Activated CD4-positive, alpha-beta T cell treated with anti-CD3 and anti-CD28 coated beads, Interleukin-2, Interleukin-6, amounts not matched to agents 100 ng/mL and 50 ng/mL, durations not matched to agents 16 hours and 8 hours (primary cell): ENCODE results near the gene EPB41L3.

Experiments
- DNase-seq: peaks from one replicate; pipeline ENCODE4 v3.0.0-alpha.2; 2020

EPB41L3 gene

DNA sequence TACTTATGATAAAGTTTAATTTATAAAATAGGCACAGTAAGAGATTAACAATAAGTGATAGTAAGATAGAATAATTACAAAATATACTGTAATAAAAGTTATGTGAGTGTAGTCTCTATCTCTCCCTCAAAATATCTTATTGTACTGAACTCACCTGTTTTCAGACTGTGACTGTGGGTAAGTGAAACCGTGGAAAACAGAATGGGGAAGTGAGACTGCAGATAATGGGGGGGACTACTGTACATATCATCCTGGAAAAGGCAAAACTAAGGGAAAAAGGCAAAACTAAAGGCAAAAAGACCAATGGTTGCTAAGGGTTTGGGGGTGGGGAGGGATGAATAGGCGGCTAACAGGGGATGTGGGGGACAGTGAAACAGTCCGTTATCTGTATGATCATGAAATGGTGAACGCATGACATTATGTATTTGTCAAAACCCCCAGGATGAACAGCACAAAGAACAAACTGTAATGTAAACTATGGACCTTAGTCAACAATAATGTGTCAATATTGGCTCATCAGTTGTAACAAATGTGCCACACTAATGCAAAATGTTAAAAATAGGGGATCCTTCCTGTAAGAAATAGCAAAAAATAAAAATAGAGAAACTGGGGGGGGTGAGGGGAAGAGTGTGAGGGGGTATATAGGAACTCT, 93.8 kb downstream of the EPB41L3 start:
- no peak for DNase-seq

DNA sequence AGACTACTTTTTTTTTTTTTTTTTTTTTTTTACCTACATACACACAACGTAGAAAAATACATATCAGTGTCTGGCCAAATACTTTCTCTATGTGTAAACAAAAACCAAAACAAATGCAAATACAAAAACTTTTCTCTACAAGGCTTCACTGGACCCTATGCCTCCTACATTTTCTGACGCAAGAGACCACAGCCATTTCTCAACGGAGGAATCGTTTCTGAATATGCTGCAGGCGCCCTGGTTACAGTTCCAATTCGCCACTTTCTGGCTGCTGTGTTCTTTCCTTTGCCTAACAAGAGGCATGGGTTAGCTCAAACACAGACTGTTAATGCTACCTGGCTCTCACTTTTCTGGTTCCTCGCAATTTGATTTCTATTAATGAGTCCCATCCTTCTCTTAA, 96.4 kb downstream of the EPB41L3 start:
- DNase-seq: no peak

- no peak for DNase-seq
Measured at GRCh38 chr18:5444847-5445246, 99.0 kb downstream of the EPB41L3 start.

GRCh38 chr18:5444269-5444668, 99.5 kb downstream of the EPB41L3 start:
- no peak for DNase-seq

DNA sequence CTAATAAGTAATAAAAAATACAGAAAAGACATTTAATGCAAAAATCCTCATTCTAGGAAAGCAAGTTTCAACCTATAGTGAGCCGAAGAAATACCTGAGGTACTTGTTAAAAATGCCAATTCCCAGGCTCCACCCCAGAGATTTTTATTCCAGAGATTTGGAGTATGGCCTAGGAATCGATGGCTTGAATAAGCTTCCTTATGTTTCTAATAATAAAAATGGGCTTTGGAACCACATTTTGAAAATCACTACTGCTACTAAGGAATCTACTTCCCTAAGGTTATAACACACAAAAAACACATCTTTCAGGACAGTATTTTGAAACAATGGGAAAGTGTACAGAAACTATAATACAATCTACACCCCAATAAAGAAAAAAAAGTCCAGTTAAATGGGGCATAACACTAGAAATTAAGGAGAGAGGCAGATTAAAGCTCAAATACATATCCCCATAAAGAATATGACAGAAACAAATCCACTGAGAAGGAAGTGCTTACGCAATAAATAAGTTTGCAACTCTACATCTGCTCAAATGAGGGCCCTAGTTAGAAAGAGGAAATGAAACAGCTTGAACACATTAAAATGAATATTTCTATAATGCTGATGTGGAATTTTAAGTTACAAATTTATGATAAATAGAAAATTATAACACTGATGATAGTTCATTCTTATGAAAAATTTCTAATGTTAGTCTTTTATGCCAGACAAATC, 103.7 kb downstream of the EPB41L3 start:
- no peak for DNase-seq

DNA sequence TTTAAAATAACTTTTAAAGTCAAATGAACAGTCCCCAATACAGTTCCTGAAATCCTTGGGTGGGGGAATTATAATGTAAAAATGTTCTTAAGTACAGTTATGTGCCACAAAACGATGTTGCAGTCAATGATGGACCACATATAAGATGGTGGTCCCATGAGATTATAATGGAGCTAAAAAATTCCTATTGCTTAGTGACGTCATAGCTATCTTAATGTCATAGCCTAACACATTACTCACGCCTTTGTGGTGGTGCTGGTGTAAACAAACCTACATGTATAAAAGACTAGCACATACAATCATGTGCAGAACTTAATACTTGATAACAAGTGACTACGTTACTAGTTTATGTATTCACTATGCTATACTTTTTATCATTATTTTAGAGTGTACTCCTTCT, 109.4 kb downstream of the EPB41L3 start:
- DNase-seq: no peak

DNA sequence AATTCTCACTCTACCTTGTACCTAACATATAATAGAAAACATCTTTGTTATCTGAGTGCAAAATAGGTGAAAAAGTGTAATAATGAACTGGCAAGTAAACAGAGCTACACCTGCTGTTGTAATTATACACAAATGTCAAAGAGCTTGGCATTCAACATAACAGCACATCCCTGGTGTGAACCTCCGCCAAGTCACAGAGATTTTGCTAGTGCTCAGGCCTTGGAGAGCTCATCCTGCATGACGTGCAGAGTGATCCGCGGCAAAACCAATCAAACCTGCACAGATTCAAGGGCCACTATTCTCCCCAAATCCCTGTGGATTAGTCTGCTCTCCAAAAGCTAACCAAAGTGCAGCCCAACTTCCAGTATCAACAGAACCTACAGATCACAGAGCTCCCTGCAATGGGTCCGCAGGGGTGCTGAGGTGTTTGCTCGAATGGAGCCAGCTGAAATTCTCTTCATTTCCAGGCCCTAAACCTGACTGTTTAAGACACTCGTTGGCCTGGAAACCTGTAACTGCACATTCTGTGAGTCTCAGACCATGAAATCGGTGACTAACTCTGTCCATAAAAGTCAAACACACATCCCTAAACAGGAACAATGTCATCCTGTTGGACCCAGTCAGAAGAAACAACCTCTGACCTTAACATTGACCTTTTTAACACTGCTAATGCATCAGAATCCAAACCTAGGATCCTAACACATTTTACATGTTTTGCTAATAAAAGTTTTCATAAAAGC, 111.8 kb downstream of the EPB41L3 start:
- DNase-seq: no peak

GRCh38 chr18:5430131-5430530, 113.7 kb downstream of the EPB41L3 start:
- DNase-seq: no peak

DNA sequence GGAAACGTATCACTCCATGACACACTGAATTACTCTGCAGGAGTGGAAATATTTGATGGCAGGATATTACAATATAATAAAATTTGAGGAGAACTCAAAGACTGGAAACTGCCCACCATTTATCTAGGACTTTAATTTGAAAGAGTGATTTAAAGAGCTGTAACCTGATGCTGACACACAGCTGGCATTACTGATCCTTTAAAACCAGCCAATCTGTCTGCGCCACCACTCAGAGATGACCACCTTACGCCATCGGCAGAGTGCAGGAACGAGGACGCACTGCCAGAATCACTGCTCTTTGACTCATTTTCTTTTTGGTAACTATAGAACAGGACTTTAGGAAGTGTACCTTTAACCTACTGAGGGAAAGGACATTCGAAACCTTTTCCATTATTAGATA, 114.1 kb downstream of the EPB41L3 start:
- no peak for DNase-seq

DNA sequence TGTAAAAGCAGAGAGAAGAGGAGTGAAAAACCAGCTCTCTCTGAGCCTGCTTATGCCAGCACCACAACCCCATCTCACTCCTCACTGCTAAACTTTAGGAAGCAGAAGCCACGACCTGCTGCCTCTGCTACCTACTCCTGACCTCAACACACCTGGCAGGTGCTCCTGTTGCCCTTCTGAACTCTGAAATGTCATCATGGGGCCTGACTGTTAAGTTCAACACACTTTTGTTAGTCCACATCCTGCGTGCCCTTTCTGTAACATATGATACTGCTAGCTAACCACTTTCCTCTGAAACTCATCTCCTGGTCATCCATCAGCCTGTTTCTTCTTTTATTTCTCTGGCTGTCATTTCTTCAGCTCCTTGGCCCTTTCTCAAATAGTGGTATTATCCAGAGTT, 118.1 kb downstream of the EPB41L3 start:
- no peak for DNase-seq

GRCh38 chr18:5424903-5425664, 118.7 kb downstream of the EPB41L3 start:
- DNase-seq: peak; percentile 39

- no peak for DNase-seq
Measured at GRCh38 chr18:5422626-5423025, 121.2 kb downstream of the EPB41L3 start.

DNA sequence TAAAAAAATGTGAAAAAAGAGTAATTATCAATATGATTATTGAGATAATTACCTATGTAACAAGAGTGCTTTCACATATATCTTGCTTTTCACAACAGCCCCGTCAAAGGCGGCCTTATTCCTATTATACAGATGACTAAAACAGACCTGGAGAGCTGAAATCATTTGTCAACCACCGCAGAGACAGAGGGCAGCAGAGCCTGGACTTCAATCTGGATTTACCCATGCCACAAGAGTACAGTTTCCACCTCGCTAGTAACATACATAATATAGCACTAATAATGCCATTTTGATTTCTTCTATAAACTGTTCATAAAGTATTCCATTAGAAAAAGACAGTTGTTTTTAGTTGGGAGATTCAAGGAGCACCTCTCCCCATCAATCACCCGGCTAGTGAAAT, 121.8 kb downstream of the EPB41L3 start:
- no peak for DNase-seq

GRCh38 chr18:5420906-5421305, 122.9 kb downstream of the EPB41L3 start:
- no peak for DNase-seq

GRCh38 chr18:5419601-5420000, 124.2 kb downstream of the EPB41L3 start:
- DNase-seq: no peak

- DNase-seq: no peak
Measured at GRCh38 chr18:5419030-5419429, 124.8 kb downstream of the EPB41L3 start.

- no peak for DNase-seq
Measured at GRCh38 chr18:5417342-5417741, 126.5 kb downstream of the EPB41L3 start.

DNA sequence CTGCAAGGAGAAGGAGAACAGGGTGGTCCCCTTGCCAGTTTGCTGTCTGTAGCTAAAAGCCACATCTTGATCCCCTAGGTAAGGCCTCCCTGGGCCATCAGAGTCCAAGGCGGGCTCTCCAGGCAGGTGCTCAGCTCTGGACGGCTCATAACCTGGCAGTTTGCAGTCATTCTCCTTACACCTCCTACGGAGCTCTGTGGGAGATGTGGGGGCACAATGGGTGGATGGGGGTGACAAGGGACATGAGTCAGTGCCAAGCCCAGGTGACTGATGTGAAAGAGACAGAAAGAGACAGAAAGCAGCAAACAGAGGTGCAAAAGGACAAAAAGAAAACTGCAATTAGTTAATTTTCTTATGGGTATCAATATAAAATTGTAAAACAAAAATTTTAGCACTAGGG, 127.7 kb downstream of the EPB41L3 start:
- DNase-seq: no peak

DNA sequence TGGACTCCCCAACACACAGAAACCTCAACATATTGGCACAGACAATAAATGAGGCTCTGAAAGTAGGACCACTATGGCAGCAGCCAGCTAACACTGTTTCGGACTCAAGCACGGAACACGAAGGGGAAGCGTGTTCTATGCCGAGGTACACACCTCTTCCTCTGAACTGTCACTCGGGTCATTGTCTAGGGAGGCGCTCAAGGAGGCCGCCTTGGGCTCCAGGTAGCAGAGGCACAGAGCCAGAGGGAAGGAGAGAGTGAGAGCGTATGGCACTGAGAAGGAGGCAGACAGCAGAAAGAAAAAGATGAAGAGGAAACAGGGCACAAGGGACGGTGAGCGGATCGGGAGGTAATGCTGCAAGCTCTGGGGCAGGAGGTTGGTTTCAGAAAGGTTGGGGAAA, 128.1 kb downstream of the EPB41L3 start:
- DNase-seq: no peak

- no peak for DNase-seq
Measured at GRCh38 chr18:5415031-5415430, 128.8 kb downstream of the EPB41L3 start.

GRCh38 chr18:5414546-5414945, 129.3 kb downstream of the EPB41L3 start:
- no peak for DNase-seq

GRCh38 chr18:5413447-5413846, 130.3 kb downstream of the EPB41L3 start:
- no peak for DNase-seq

- DNase-seq: no peak
Measured at GRCh38 chr18:5410582-5410981, 133.2 kb downstream of the EPB41L3 start.
